Thyroid gland (tissue), 4 donors: ENCODE measurements around the gene COL23A1. TPM values are rescaled to one million over a fixed set of nuclear protein-coding genes. Genes with fewer than 3 reads are reported as not detected.

Source experiments
- DNase-seq, 2 donors: peaks; one replicate each; pipeline ENCODE4 v3.0.0-alpha.2; 2019
- H3K27ac ChIP-seq, 3 donors: fragments of 200-600 bp; sonication (generic); 1 replicate in 2 of 3; 2 replicates in 1 of 3; pipeline ENCODE4 v1.5.1; 2016 to 2019; ENCODE audit warnings: mild to moderate bottlenecking in 1 of 3, moderate library complexity in 1 of 3
- H3K27me3 ChIP-seq: fragments of 200-600 bp; sonication (generic); one replicate; pipeline ENCODE4 v1.5.1; 2019
- H3K36me3 ChIP-seq, 2 donors: fragments of 200-600 bp; sonication (generic); one replicate each; pipeline ENCODE4 v1.5.1; 2016 to 2019
- H3K4me1 ChIP-seq, 2 donors: fragments of 200-600 bp; sonication (generic); one replicate each; pipeline ENCODE4 v1.5.1; 2017 to 2019
- H3K4me3 ChIP-seq, 3 donors: fragments of 200-600 bp; sonication (generic); replicated peaks in 1 of 3; 1 replicate in 2 of 3; 2 replicates in 1 of 3; pipeline ENCODE4 v1.5.1; 2016; ENCODE audit warnings: mild to moderate bottlenecking in 1 of 3
- H3K9me3 ChIP-seq: fragments of 200-600 bp; sonication (generic); one replicate; pipeline ENCODE4 v1.5.1; 2017
- CTCF ChIP-seq, 6 experiments: fragments of 200-600 bp in 3 of 6; fragments of 450-650 bp in 3 of 6; sonication (generic) in 3 of 6; IDR thresholded peaks; one replicate each; pipeline ENCODE4 v1.5.1; 2016 to 2019; ENCODE audit warnings: antibody characterized with exemption in 6 of 6, mild to moderate bottlenecking in 2 of 6, inconsistent platforms in 1 of 6, moderate library complexity in 1 of 6
- POLR2A ChIP-seq, 2 donors: fragments of 450-650 bp; IDR thresholded peaks; one replicate each; pipeline ENCODE4 v1.6.1; 2017; ENCODE audit warnings: antibody characterized with exemption in 2 of 2, mild to moderate bottlenecking in 2 of 2, moderate library complexity in 1 of 2
- WGBS, 2 donors: methylation state at CpG; one replicate each; pipeline ENCODE4 v1.1.5; 2017; 5-methylcytosine and 5-hydroxymethylcytosine counted together
- intact Hi-C: fragments of 100-400 bp; cut with DNase I; formaldehyde crosslinking; loops from one replicate; pipeline ENCODE4 v1.15.1; 2023
- total RNA-seq, 4 donors: library from RNA; depleted of rRNA; stranded (reverse); fragments of >200 nt; gene quantifications; one replicate each; pipeline ENCODE4 v1.2.3, GENCODE V29; 2016

COL23A1 gene
- total RNA-seq, 4 donors from 2014 or later: 76.6 to 108 (median 95.7) TPM

GRCh38 chr5:178432421-178433272 lies 157.5 kb downstream of the COL23A1 start:
- Histone ChIP-seq H3K9me3 (no peaks in the 10 kb centered on the region), H3K4me1 (peaks cover 61 to 67% of the 10 kb centered on the region in 2 donors), H3K36me3 (no peaks in the 10 kb centered on the region), H3K27ac (peak overlapping the region; percentile 68 to 96 (median 95)), H3K4me3 (no peak overlapping the region), H3K27me3 (no peaks in the 10 kb centered on the region)
- 80 to 87% methylated on average over 12 of the region's 12 CpGs for whole genome bisulfite sequencing, 2 donors
- no peak for TF ChIP-seq CTCF (IDR thresholded peaks at IDR 0.05)
- no peak for TF ChIP-seq POLR2A (IDR thresholded peaks at IDR 0.05)
- intact Hi-C loops: no loop called here
- peak in 1 of 2 donors; percentile 41 for DNase-seq

DNA sequence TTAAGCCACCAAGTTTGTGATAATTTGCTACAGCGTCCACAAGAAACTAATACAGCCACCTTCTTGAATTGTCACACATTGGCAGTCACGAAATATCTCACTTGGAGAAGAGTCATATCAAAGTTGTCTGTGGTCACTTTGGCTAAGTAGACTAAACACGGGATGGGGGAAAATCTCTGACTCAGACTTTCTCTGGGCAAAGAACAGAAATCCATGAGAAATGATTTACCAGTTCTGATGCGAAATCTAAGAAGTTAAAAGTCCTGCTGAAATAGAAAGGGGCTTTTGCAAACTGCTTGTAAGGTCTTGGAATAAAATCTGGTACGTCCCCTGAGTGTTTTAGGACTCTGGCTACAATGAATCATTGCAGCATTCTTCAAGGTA lies 158.4 kb downstream of the COL23A1 start:
- DNase-seq: no peak
- H3K27ac ChIP-seq: peak overlapping the region; percentile 68 to 96 (median 95)
- TF ChIP-seq CTCF (IDR thresholded peaks at IDR 0.05) (no peak), POLR2A (IDR thresholded peaks at IDR 0.05) (no peak)
- H3K27me3 ChIP-seq: no peaks in the 10 kb centered on the region
- no peaks in the 10 kb centered on the region for H3K9me3 ChIP-seq
- 84 to 90% methylated on average over 5 of the region's 5 CpGs for WGBS, 2 donors
- intact Hi-C loops: no loop called here
- H3K4me3 ChIP-seq: no peak overlapping the region
- peaks cover 61 to 68% of the 10 kb centered on the region in 2 donors for H3K4me1 ChIP-seq
- no peaks in the 10 kb centered on the region for H3K36me3 ChIP-seq

DNA sequence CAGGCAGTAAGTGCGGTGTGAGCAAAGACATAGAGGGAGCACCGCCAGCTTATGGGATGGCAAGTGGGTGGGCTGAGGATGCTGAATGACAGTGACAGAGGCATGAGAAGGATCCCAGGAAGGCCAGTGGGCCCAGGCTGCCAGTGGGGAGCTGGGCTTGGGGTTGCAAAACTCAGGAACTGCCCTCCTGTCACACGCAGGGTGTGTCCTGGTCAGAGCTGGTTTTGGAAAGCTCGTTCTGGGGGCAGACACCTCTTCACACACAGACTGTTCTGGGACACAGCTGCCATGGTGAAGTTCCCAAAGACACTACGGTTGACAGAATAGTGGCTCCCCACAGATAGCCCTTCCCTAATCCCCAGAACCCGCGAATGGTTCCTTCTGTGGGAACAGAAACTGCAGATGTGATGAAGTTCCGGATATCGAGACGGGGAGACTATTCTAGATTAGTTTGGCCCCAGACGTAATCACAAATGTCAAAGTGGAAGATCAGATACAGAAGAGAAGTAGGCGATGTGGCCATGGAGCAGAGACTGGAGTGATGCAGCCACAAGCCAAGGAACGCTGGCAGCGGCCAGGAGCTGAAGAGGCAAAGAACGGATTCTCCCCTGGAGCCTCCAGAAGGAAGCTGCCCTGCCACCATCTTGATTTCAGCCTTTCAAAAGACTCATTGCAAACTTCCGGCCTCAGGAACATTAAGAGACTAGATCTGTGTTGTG lies 159.0 kb downstream of the COL23A1 start:
- Histone ChIP-seq H3K27me3 (no peaks in the 10 kb centered on the region), H3K9me3 (no peaks in the 10 kb centered on the region), H3K4me3 (no peak overlapping the region), H3K4me1 (peaks cover 61 to 68% of the 10 kb centered on the region in 2 donors), H3K27ac (peak overlapping the region; percentile 94 to 96 (median 95)), H3K36me3 (no peaks in the 10 kb centered on the region)
- 94 to 96% methylated on average over 16 of the region's 16 CpGs for WGBS, 2 donors
- intact Hi-C loops: no loop called here
- no peak for TF ChIP-seq CTCF (IDR thresholded peaks at IDR 0.05)
- TF ChIP-seq POLR2A (IDR thresholded peaks at IDR 0.05): no peak
- DNase-seq: no peak

- peak; percentile 51 to 65 for DNase-seq
- intact Hi-C loops: no loop called here
- no peaks in the 10 kb centered on the region for H3K36me3 ChIP-seq
- no peak overlapping the region for H3K4me3 ChIP-seq
- H3K27ac ChIP-seq: peak overlapping the region; percentile 94 to 96 (median 95)
- H3K9me3 ChIP-seq: no peaks in the 10 kb centered on the region
- WGBS, 2 donors: 67 to 74% methylated on average over 16 of the region's 16 CpGs
- no peaks in the 10 kb centered on the region for H3K27me3 ChIP-seq
- TF ChIP-seq POLR2A (IDR thresholded peaks at IDR 0.05) (no peak), CTCF (IDR thresholded peaks at IDR 0.05) (no peak)
- peaks cover 60 to 66% of the 10 kb centered on the region in 2 donors for H3K4me1 ChIP-seq
Measured at GRCh38 chr5:178430186-178431062, 159.8 kb downstream of the COL23A1 start.
